Adrenal gland (tissue), 12 donors: ENCODE measurements around the gene CRB1. TPM values are rescaled to one million over a fixed set of nuclear protein-coding genes. Genes with fewer than 3 reads are reported as not detected.

ENCODE experiments used
- DNase-seq, 7 donors: peaks; one replicate each; pipeline ENCODE4 v3.0.0-alpha.2; 2019 to 2020
- H3K27ac ChIP-seq, 5 donors: fragments of 200-600 bp; sonication (generic) in 4 of 5; 1 replicate in 3 of 5; 2 replicates in 2 of 5; pipeline versions ENCODE4 v1.5.1 to v1.8.0; 2016 to 2020; ENCODE audit warnings: mild to moderate bottlenecking in 1 of 5
- H3K27me3 ChIP-seq: fragments of 200-600 bp; 2 replicates; pipeline ENCODE4 v1.8.0; 2021
- H3K36me3 ChIP-seq, 2 donors: fragments of 200-600 bp; replicated peaks in 1 of 2; 1 replicate in 1 of 2; 2 replicates in 1 of 2; pipeline versions ENCODE4 v1.5.1 to v1.8.0; 2018 to 2022
- H3K4me1 ChIP-seq, 2 donors: fragments of 200-600 bp; replicated peaks in 1 of 2; 1 replicate in 1 of 2; 2 replicates in 1 of 2; pipeline versions ENCODE4 v1.5.1 to v1.8.0; 2018 to 2021
- H3K4me3 ChIP-seq, 4 donors: fragments of 200-600 bp; sonication (generic) in 3 of 4; one replicate each; pipeline ENCODE4 v1.5.1; 2016 to 2018
- H3K9me3 ChIP-seq, 3 donors: fragments of 200-600 bp; sonication (generic) in 1 of 3; replicated peaks in 1 of 3; 1 replicate in 2 of 3; 2 replicates in 1 of 3; pipeline versions ENCODE4 v1.5.1 to v1.8.0; 2016 to 2021
- CTCF ChIP-seq, 6 experiments: fragments of 450-650 bp in 4 of 6; fragments of 200-600 bp in 2 of 6; sonication (generic) in 1 of 6; IDR thresholded peaks; 1 replicate in 5 of 6; 2 replicates in 1 of 6; pipeline versions ENCODE4 v1.5.1 to v1.8.0; 2016 to 2021; ENCODE audit warnings: antibody characterized with exemption in 6 of 6, mild to moderate bottlenecking in 2 of 6, moderate library complexity in 1 of 6
- POLR2A ChIP-seq, 2 donors: fragments of 450-650 bp; IDR thresholded peaks; one replicate each; pipeline ENCODE4 v1.6.1; 2017; ENCODE audit warnings: antibody characterized with exemption in 2 of 2, mild to moderate bottlenecking in 2 of 2, moderate library complexity in 1 of 2
- WGBS, 4 donors: extraction: QIAGEN DNeasy Blood & Tissue Kit in 2 of 4; methylation state at CpG; one replicate each; pipeline versions ENCODE4 v1.1.5 to v1.1.7; 2013 to 2017; 5-methylcytosine and 5-hydroxymethylcytosine counted together
- intact Hi-C, 2 donors: fragments of 100-400 bp; cut with DNase I; formaldehyde crosslinking; loops; one replicate each; pipeline versions ENCODE4 v1.14.1 to v1.15.0; 2022 to 2023
- polyA plus RNA-seq, 3 donors: library from polyadenylated mRNA; stranded (reverse); fragments of 200-250 nt in 2 of 3; fragments of 350-450 nt in 1 of 3; fragmentation: Illumina TruSeq in 1 of 3; extraction: RNeasy Lipid Tissue Mini Kit (QIAGEN cat#74804) in 1 of 3; gene quantifications; one replicate each; pipeline ENCODE4 v1.2.3, GENCODE V29; 2013 to 2014
- small RNA-seq, 2 donors: library from RNA; depleted of rRNA; stranded (forward); fragments of <200 nt; gene quantifications; one replicate each; pipeline ENCODE3, GENCODE V24; 2016
- total RNA-seq, 9 donors: library from RNA; depleted of rRNA in 4 of 9; stranded (reverse); fragments of >200 nt in 4 of 9; fragments of 120-200 nt in 1 of 9; fragmentation: NEBNext Ultra II Directional in 1 of 9; extraction: Animal tissue kit (Norgen Biotek cat#: 25700) in 1 of 9; gene quantifications; one replicate each; pipeline versions ENCODE4 v1.1.0 to v1.2.4, GENCODE V29; 2013 to 2023
- donor health status: healthy with polysubstance abuse.
- donor health status: Bipolar disorder and iron deficiency.
- donor health status: DM: yes; HTN: yes; CAD: no.
- donor health status: DM: no; HTN: no; CAD: no.
- donor health status: DM: no; HTN: no; CAD: no.
- donor health status: DM: yes; HTN: yes; CAD: no.

CRB1 gene
- total and polyA plus RNA-seq, 12 donors = 0.11 to 0.92 (median 0.39) TPM; not detected in 2

- Histone ChIP-seq H3K27me3 (no peaks in the 10 kb centered on the region), H3K4me1 (no peaks in the 10 kb centered on the region), H3K27ac (no peak overlapping the region), H3K9me3 (no peaks in the 10 kb centered on the region), H3K36me3 (no peaks in the 10 kb centered on the region), H3K4me3 (no peak overlapping the region)
- TF ChIP-seq CTCF (IDR thresholded peaks at IDR 0.05) (peak in 3 of 6 experiments; percentile 21 to 30 (median 22)), POLR2A (IDR thresholded peaks at IDR 0.05) (no peak)
- intact Hi-C loops = loop anchor here in 1 of 2 donors (5.0 kb wide), 1 partner anchor 347 kb away; no protein-coding TSS in a partner anchor
- DNase-seq = no peak
- 83 to 100% (median 97%) methylated on average over 1 of the region's 1 CpG for WGBS, 4 donors
These were observed 251.8 kb downstream of the CRB1 start for GRCh38 chr1:197519741-197520334.

- TF ChIP-seq POLR2A (IDR thresholded peaks at IDR 0.05) (no peak), CTCF (IDR thresholded peaks at IDR 0.05) (peak; percentile 44 to 66 (median 52))
- DNase-seq = peak in 3 of 7 donors; percentile 16 to 21 (median 19)
- Histone ChIP-seq H3K36me3 (no peaks in the 10 kb centered on the region), H3K9me3 (no peaks in the 10 kb centered on the region), H3K27me3 (no peaks in the 10 kb centered on the region), H3K27ac (no peak overlapping the region), H3K4me3 (no peak overlapping the region), H3K4me1 (no peaks in the 10 kb centered on the region)
- intact Hi-C loops = loop anchor here in 1 of 2 donors (5.0 kb wide), 1 partner anchor 346 kb away; no protein-coding TSS in a partner anchor
- WGBS, 4 donors = 32 to 40% (median 36%) methylated on average over 2 of the region's 2 CpGs
These were observed 253.2 kb downstream of the CRB1 start for GRCh38 chr1:197521118-197521739.

- intact Hi-C loops = no loop called here
- no peaks in the 10 kb centered on the region for H3K9me3 ChIP-seq
These were observed 258.8 kb downstream of the CRB1 start for GRCh38 chr1:197526736-197527371.

More at GRCh38 chr1:197526736-197527371, 258.8 kb downstream of the CRB1 start:
- Histone ChIP-seq H3K4me1 (no peaks in the 10 kb centered on the region), H3K4me3 (no peak overlapping the region), H3K36me3 (no peaks in the 10 kb centered on the region), H3K27me3 (no peaks in the 10 kb centered on the region), H3K27ac (no peak overlapping the region)
- DNase-seq = no peak
- no peak for TF ChIP-seq POLR2A (IDR thresholded peaks at IDR 0.05)
- peak; percentile 21 to 85 (median 61) for TF ChIP-seq CTCF (IDR thresholded peaks at IDR 0.05)
- 55 to 63% (median 58%) methylated on average over 4 of the region's 4 CpGs for WGBS, 4 donors

Small RNA genes within 50 kb of the gene (small RNA-seq; reads per million reads assigned to genes)
- 0 reads per million in 2 donors for gene MRPS21P3

Other genes with a start within 250 kb of the CRB1 start
- gene F13B, start 201.0 kb upstream of the CRB1 start, total RNA-seq = not detected
- not detected for gene F13B, start 201.0 kb upstream of the CRB1 start, polyA plus RNA-seq
- 10 to 100 TPM in 1 of 9 donors, 1 to 10 TPM in 3, under 1 TPM in 5; 0.25 to 14.5 (median 0.91) TPM for gene ASPM, start 121.6 kb upstream of the CRB1 start, total RNA-seq
- under 1 TPM; 0.08 to 0.70 (median 0.10) TPM for gene ASPM, start 121.6 kb upstream of the CRB1 start, polyA plus RNA-seq
- 10 to 100 TPM in 7 of 9 donors, 1 to 10 TPM in 2; 6.9 to 19.6 (median 13.0) TPM for gene ZBTB41, start 67.0 kb upstream of the CRB1 start, total RNA-seq
- gene ZBTB41, start 67.0 kb upstream of the CRB1 start, polyA plus RNA-seq = 10 to 100 TPM in 1 of 3 donors, 1 to 10 TPM in 2; 1.8 to 11.3 (median 2.2) TPM